Vagina (tissue), 2 donors: ENCODE results near the gene MDGA2.

Source experiments
- POLR2A ChIP-seq, 2 donors: fragments of 450-650 bp; IDR thresholded peaks; one replicate each; pipeline ENCODE4 v1.6.1; 2017; ENCODE audit warnings: antibody characterized with exemption in 2 of 2, mild to moderate bottlenecking in 2 of 2, moderate library complexity in 2 of 2
- POLR2AphosphoS5 ChIP-seq, 2 donors: sonication (generic); formaldehyde crosslinking; IDR thresholded peaks; one replicate each; pipeline ENCODE4 v1.9.0; 2017; ENCODE audit warnings: antibody characterized with exemption in 2 of 2, mild to moderate bottlenecking in 2 of 2, low read depth in 1 of 2; ENCODE audit not compliant: insufficient read depth in 1 of 2
- TF ChIP-seq, protein P1 (sequence below), 3 experiments: fragments of 450-650 bp in 2 of 3; fragments of 200-600 bp in 1 of 3; sonication (generic) in 1 of 3; IDR thresholded peaks; one replicate each; pipeline ENCODE4 v1.5.1; 2017 to 2019; ENCODE audit warnings: antibody characterized with exemption in 3 of 3, mild to moderate bottlenecking in 2 of 3, moderate library complexity in 2 of 3

GRCh38 chr14:47678157-47678556 lies 2.8 kb upstream of the MDGA2 start:
- TF ChIP-seq, protein P1, sequence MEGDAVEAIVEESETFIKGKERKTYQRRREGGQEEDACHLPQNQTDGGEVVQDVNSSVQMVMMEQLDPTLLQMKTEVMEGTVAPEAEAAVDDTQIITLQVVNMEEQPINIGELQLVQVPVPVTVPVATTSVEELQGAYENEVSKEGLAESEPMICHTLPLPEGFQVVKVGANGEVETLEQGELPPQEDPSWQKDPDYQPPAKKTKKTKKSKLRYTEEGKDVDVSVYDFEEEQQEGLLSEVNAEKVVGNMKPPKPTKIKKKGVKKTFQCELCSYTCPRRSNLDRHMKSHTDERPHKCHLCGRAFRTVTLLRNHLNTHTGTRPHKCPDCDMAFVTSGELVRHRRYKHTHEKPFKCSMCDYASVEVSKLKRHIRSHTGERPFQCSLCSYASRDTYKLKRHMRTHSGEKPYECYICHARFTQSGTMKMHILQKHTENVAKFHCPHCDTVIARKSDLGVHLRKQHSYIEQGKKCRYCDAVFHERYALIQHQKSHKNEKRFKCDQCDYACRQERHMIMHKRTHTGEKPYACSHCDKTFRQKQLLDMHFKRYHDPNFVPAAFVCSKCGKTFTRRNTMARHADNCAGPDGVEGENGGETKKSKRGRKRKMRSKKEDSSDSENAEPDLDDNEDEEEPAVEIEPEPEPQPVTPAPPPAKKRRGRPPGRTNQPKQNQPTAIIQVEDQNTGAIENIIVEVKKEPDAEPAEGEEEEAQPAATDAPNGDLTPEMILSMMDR (IDR thresholded peaks at IDR 0.05) = no peak
- no peak for TF ChIP-seq POLR2AphosphoS5 (IDR thresholded peaks at IDR 0.05; ENCODE audit: insufficient read depth in 1 of 2, low read depth in 1 of 2)
- TF ChIP-seq POLR2A (IDR thresholded peaks at IDR 0.05) = no peak
